Endothelial cell (in vitro differentiated cells): ENCODE measurements around the gene ZCCHC9. TPM values are rescaled to one million over a fixed set of nuclear protein-coding genes. Genes with fewer than 3 reads are reported as not detected.

Experiments
- DNase-seq: peaks from one replicate; pipeline ENCODE4 v3.0.0; 2021; ENCODE audit warnings: low spot score
- H3K27ac Mint-ChIP-seq: one replicate; pipeline ENCODE4 v1.8.0; 2021; ENCODE audit warnings: mixed read lengths, inconsistent platforms; ENCODE audit not compliant: unreplicated experiment
- H3K27me3 Mint-ChIP-seq: one replicate; pipeline ENCODE4 v1.8.0; 2021; ENCODE audit warnings: mild to moderate bottlenecking, moderate library complexity, mixed read lengths, inconsistent platforms; ENCODE audit not compliant: unreplicated experiment
- H3K36me3 Mint-ChIP-seq: one replicate; pipeline ENCODE4 v1.8.0; 2021; ENCODE audit warnings: mild to moderate bottlenecking, low read depth, mixed read lengths, inconsistent platforms; ENCODE audit not compliant: unreplicated experiment
- H3K4me1 Mint-ChIP-seq: one replicate; pipeline ENCODE4 v1.8.0; 2021; ENCODE audit warnings: mild to moderate bottlenecking, mixed read lengths, inconsistent platforms; ENCODE audit not compliant: unreplicated experiment
- H3K4me3 Mint-ChIP-seq: one replicate; pipeline ENCODE4 v1.8.0; 2021; ENCODE audit warnings: mild to moderate bottlenecking, mixed read lengths, inconsistent platforms; ENCODE audit not compliant: unreplicated experiment
- H3K9me3 Mint-ChIP-seq: one replicate; pipeline ENCODE4 v1.8.0; 2021; ENCODE audit warnings: mixed read lengths, inconsistent platforms; ENCODE audit not compliant: unreplicated experiment
- total RNA-seq: library from RNA; stranded (reverse); fragmentation: NEBNext Ultra II Directional; extraction: Animal tissue kit (Norgen Biotek cat#: 25700); gene quantifications from one replicate; pipeline ENCODE4 v1.2.1, GENCODE V29; 2021; ENCODE audit not compliant: unreplicated experiment
- TF ChIP-seq, protein P1 (sequence below): fragments of 200-600 bp; sonication (generic); IDR thresholded peaks from one replicate; pipeline ENCODE4 v1.5.0; 2021; ENCODE audit warnings: antibody characterized with exemption; ENCODE audit not compliant: unreplicated experiment

The ZCCHC9 gene
- total RNA-seq, 1 donor from 2014 or later, result 21.7 TPM

DNA sequence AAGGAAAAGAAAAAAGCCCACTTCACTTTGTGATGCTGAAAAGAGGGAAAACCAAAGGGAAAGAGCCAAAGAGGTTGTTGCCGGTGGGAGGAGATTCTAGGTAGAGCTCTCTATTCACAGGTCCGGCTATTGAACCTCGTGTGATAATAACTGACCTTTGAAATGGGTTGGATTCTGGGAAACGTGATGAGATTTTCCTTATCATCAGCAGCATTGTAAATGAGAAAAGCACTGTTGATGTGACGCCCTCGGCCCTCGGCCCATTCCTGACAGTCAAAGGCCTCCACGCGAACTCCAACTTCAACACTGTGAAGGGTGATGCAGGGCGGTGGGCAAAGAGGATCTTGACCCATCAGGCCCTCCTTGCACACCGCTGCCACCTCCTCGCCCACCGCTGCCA lies 43.3 kb downstream of the ZCCHC9 start:
- H3K27me3 Mint-ChIP-seq, result peaks cover 1% of the 10 kb centered on the region
- TF ChIP-seq, protein P1, sequence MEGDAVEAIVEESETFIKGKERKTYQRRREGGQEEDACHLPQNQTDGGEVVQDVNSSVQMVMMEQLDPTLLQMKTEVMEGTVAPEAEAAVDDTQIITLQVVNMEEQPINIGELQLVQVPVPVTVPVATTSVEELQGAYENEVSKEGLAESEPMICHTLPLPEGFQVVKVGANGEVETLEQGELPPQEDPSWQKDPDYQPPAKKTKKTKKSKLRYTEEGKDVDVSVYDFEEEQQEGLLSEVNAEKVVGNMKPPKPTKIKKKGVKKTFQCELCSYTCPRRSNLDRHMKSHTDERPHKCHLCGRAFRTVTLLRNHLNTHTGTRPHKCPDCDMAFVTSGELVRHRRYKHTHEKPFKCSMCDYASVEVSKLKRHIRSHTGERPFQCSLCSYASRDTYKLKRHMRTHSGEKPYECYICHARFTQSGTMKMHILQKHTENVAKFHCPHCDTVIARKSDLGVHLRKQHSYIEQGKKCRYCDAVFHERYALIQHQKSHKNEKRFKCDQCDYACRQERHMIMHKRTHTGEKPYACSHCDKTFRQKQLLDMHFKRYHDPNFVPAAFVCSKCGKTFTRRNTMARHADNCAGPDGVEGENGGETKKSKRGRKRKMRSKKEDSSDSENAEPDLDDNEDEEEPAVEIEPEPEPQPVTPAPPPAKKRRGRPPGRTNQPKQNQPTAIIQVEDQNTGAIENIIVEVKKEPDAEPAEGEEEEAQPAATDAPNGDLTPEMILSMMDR, result no peak
- no peak overlapping the region for H3K4me3 Mint-ChIP-seq
- H3K4me1 Mint-ChIP-seq, result peaks cover 10% of the 10 kb centered on the region
- no peak for DNase-seq
- H3K27ac Mint-ChIP-seq, result no peak overlapping the region
- H3K9me3 Mint-ChIP-seq, result no peaks in the 10 kb centered on the region
- no peaks in the 10 kb centered on the region for H3K36me3 Mint-ChIP-seq

GRCh38 chr5:81345411-81346003 lies 44.1 kb downstream of the ZCCHC9 start:
- TF ChIP-seq, protein P1, result peak; percentile 62
- peaks cover 1% of the 10 kb centered on the region for H3K27me3 Mint-ChIP-seq
- no peaks in the 10 kb centered on the region for H3K9me3 Mint-ChIP-seq
- H3K4me1 Mint-ChIP-seq, result peaks cover 10% of the 10 kb centered on the region
- no peak overlapping the region for H3K27ac Mint-ChIP-seq
- no peak for DNase-seq
- H3K4me3 Mint-ChIP-seq, result no peak overlapping the region
- no peaks in the 10 kb centered on the region for H3K36me3 Mint-ChIP-seq

GRCh38 chr5:81349161-81349560 lies 47.8 kb downstream of the ZCCHC9 start:
- Mint-ChIP-seq H3K9me3 (no peaks in the 10 kb centered on the region), H3K4me3 (no peak overlapping the region), H3K27ac (no peak overlapping the region), H3K4me1 (peaks cover 10% of the 10 kb centered on the region), H3K27me3 (peaks cover 1% of the 10 kb centered on the region), H3K36me3 (no peaks in the 10 kb centered on the region)
- DNase-seq, result no peak
- TF ChIP-seq, protein P1, result no peak

DNA sequence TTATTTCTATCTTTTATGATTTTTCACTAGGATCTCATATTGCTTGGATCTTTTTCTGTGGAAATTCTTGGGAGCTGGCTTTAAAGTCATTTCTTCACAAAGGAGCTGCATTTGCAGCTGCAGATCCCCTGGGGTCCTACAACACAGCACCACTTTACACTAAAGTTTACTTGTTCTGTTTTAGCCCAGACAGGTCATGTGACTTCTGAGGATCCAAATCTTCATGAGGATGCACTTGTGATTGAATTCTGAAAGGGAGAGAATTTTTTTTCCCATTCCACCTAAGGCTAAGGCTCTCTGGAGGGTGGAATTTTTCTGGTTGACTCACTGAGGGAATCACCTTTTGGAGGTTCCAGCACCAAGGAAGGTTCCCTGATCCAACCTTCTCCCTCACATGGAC lies 49.1 kb downstream of the ZCCHC9 start:
- TF ChIP-seq, protein P1, result no peak
- H3K4me3 Mint-ChIP-seq, result no peak overlapping the region

DNA sequence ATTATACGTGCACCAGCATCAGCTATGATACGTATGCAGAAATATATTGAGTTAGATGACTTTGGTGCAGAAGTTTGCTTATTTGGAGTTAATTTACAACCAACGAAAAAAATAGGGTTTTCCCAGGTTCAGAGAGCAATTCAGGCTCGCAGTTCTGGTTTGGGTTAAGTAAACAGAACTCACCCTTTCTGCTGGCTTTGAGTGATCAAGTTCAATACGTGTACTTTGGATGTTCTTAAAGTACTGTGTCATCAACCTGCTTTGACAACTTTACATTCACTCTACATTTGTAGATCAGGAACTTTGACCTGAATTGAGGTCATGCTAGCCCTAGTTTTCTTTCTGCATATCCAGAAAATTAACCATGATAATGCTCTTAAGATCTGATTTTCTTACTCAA lies 51.8 kb downstream of the ZCCHC9 start:
- DNase-seq, result no peak
- Mint-ChIP-seq H3K27me3 (peaks cover 1% of the 10 kb centered on the region), H3K4me3 (no peak overlapping the region), H3K4me1 (peaks cover 7% of the 10 kb centered on the region), H3K9me3 (no peaks in the 10 kb centered on the region), H3K36me3 (no peaks in the 10 kb centered on the region), H3K27ac (no peak overlapping the region)
- TF ChIP-seq, protein P1, result no peak

More for the DNA sequence above, 49.1 kb downstream of the ZCCHC9 start:
- Mint-ChIP-seq H3K9me3 (no peaks in the 10 kb centered on the region), H3K4me1 (peaks cover 10% of the 10 kb centered on the region), H3K27ac (no peak overlapping the region), H3K36me3 (no peaks in the 10 kb centered on the region), H3K27me3 (peaks cover 1% of the 10 kb centered on the region)
- DNase-seq, result no peak
